Urothelium cell line (cell line): Measurements from ENCODE around the gene BCL7A.
"Not testable (repeated sequence)": the region's sequence is repeated elsewhere in the genome, so short reads cannot be mapped to it uniquely, and the experiment has no call there.

Source experiments
- DNase-seq: peaks from one replicate; pipeline ENCODE4 v3.0.0; 2011; ENCODE audit warnings: low spot score, mixed read lengths
- FAIRE-seq: peaks from 2 replicates; lab custom pipeline; 2011; peaks lifted over from hg19 to GRCh38; lab: Jason Lieb, UNC

Gene BCL7A

DNA sequence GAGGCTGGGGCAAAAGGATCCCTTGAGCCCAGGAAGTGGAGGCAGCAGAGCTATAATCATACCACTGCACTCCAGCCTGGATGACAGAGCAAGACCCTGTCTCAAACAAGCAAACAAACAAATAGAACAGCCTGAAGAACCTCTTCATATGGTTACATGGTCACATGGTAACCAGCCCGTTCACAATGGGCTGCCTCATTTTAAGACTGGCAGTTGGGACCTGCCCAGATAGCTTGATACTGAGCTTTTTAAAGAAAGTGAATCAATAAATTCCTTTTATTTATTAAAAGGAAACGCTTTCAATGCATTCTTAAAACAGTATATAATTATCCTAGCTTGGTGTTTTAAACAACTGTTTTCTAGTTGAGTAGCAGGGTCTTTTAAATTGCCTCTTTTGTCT, 67.4 kb downstream of the BCL7A start:
- DNase-seq (no peak), FAIRE-seq (no peak)

DNA sequence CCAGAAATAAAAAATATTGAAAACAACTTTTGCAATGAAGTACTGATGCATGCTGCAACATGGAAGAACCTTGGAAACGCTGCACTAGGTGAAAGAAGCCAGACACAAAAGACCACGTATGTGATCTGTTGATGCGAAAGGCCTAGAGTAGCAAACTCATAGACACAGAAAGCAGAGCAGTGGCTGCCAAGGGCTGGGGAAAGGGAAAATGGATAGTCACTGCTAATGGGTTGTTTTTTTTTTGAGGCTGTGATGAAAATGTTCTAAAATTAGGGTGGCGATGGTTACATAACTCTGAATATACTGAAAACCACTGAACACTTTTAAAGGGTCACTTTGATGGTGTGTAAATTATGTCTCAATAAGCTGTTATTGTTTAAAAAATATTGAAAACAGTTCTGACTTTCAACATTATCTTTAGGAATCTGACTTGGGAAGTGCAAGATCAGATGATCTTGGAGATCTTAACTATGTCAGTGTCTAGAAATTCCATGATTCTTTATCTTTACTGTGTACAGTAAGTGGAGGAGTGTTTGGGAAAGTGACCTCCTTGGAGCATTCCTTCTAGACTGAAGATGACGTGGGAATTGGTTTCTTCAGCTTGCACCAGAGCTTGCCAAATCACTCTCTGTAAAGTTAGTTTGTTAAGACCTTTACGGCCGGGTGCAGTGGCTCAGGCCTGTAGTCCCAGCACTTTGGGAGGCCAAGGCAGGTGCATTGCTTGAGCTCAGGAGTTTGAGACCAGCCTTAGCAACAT, 69.3 kb downstream of the BCL7A start:
- FAIRE-seq = no peak
- DNase-seq = no peak

DNA sequence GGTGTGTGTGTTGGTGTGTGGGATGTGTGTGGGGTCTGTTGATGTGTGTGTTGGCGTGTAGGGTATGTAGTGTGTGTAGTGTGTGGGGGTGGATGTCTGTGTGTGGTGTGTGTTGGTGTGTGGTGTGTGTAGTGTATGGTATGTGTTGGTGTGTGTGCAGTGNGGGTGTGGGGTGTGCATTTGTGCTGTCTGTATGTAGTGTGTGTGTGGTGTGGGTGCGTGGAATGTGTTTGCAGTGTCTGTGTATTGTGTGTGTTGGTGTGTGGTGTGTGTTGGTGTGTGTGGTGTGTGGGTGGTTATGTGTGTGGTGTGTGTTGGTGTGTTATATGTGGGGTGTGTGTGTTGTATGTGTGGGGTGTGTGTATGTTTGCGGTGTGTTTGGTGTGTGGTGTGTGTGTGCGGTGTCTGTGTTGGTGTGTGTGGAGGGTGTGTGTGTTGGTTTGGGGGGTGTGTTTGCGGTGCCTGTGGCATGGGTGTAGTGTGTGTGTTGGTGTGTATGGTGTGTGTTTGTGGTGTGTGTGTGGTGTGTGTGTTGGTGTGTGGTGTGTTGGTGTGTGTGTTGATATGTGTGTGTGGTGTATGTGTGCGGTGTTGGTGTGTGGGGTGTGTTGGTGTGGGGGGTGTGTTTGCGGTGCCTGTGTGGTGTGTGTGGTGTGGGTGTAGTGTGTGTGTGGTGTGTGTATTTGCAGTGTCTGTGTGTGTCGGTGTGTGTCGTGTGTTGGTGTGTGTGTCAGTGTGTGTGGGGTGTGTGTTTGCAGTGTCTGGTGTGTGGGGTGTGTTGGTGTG, 71.6 kb downstream of the BCL7A start:
- DNase-seq (no peak), FAIRE-seq (no peak)

DNA sequence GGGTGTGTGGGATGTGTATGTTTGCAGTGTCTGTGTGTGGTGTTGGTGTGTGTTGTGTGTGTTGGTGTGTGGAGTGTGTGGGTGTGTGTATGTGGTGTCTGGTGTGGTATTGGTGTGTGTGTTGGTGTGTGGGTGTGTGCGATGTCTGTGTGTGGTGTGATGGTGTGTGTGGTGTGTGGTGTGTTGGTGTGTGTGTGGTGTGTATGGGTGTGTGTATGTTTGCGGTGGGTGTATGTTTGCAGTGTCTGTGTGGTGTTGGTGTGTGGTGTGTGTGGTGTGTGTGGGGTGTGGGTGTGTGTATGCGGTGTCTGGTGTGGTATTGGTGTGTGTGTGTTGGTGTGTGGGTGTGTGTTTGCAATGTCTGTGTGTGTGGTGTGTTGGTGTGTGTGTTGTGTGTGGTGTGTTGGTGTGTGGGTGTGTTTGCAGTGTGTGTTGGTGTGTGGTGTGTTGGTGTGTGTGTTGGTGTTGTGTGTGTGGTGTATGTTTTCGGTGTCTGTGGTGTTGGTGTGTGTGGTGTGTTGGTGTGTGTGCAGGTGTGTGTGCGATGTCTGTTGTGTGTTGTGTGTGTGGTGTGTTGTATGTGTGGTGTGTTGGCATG, 72.6 kb downstream of the BCL7A start:
- FAIRE-seq (no peak), DNase-seq (no peak)

DNA sequence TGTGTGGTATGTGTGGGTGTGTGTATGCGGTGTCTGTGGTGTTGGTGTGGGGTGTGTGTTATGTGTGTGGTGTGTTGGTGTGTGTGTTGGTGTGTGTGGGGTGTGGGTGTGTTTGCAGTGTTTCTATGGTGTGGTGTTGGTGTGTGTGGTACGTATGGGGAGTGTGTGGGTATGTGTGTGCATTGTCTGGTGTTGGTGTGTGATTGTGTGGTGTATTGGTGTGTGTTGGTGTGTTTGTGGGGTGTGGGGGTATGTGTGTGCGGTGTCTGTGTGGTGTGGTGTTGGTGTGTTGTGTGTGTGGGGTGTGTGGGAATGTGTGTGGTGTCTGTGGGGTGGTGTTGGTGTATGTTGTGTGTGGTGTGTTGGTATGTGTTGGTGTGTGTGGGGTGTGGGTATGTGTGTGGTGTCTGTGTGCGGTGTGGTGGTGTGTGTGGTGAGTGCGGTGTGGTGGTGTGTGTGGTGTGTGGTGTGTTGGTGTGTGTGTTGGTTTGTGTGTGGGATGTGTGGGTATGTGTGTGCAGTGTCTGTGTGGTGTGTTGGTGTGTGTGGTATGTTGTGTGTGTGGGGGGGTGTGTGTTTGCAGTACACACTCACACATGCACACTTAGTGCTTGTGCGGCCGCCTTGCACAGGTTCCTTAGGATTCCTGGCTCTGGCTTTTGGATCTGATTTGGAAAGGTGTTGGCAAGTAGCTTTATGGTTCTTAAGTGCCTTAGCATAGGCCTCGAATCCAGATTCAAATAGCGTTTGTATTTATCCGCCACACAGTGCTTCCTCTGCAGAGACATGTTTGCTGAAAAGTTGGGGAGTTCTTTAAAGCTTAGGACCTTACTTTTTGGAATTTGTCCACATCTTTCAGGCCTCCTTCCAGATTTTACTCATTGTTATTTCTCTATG, 73.3 kb downstream of the BCL7A start:
- DNase-seq (no peak), FAIRE-seq (no peak)

DNA sequence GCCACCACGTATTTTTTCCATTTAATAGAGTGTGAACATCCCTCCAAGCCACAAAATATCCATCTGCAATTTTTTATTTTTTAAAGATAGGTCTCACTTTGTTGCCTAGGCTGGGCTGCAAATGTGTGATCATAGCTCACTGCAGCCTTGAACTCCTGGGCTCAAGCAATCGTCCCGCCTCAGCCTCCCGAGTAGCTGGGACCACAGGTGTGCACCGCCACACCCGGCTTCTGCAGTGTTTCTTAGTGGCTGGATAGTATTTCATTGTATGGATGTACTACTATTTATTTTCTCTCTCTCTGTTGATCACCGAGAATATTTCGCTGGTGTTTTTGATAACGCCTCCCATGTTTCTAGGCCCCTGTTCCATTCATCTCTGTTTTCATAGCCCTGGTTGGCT, 74.3 kb downstream of the BCL7A start:
- no peak for FAIRE-seq
- no peak for DNase-seq

DNA sequence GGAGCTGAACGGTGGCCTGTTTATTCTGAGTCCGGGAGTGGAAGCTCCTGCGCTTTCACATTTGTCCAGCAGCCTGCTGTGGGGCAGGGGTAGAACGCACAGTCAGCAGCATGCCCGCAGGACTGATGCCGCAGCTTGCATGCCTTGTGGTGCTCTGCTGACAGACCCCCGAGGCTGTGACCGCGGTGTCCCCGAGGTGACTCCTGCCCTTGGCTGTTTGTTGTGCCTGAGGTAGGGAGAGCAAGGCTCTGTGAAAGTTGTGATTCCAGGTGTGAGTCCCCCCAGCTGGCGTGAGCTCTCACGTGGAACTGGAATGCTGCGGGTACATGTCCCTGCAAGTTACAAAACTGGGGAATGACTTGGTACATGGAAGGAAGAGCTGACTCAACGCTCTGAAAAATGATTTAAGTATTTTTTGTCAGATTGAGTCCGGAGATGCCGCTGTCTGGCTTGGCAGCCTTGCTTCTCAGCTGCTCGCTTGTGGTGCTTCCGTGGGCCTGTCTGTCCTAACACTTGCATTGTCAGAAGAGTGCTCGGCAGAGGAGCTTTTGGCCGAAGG, 75.0 kb downstream of the BCL7A start:
- DNase-seq (no peak), FAIRE-seq (no peak)

DNA sequence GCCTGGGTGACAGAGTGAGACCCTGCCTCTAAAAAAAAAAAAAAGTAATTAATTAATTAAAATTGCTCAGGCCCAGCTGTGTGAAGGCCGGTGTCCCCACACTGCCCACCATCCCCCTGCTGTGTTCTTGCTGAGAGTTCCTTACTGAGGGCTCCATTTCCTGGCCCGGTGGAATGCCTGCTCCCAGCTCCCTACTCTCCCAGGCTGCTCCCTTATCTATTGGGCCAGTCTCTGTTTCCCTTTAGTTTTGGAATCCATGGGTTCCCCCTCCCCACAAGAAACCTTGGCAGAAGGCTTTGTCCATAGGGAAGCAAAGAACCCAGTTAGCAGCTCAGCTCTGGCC, 75.9 kb downstream of the BCL7A start:
- no peak for DNase-seq
- FAIRE-seq = no peak

DNA sequence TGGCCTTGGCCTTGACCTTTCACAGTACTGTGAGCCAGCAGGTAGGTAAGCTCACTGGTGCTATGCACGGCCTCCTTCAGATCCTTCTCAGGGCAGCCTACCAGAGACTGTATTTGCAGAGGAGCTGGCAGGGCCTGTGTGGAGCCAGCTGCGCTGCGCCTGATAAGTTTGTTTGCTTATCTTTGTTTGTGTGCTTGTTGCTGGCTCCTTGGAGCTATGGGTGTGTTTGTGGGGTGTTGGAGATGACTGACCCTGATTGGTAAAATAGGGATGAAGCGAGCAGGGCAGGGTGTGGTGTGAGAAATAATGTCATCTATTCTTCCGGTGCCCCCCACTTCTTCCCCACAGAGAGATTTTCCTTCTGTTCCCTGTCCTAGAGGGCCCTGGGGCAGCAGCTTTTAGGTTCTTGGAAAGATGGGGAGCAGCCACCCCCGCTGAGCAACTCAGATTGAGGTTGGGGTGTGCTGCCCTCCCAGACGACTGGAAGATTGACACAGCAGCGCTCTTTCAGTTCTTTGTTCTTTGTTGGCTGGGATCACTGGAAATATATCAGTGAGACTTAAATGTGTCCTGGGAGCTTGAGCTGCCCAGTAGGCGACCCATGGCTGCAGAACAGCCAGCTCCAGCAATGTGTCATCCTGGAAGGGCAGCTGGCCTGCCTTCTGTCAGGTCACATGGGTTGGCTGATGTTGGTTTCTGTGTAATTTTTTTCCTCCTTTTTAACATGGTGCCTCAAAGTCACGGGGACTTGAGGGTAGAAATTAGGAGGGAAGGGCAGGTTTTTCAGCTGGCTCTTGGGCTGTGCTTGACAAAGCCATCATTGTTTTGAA, 76.5 kb downstream of the BCL7A start:
- FAIRE-seq (no peak), DNase-seq (no peak)

DNA sequence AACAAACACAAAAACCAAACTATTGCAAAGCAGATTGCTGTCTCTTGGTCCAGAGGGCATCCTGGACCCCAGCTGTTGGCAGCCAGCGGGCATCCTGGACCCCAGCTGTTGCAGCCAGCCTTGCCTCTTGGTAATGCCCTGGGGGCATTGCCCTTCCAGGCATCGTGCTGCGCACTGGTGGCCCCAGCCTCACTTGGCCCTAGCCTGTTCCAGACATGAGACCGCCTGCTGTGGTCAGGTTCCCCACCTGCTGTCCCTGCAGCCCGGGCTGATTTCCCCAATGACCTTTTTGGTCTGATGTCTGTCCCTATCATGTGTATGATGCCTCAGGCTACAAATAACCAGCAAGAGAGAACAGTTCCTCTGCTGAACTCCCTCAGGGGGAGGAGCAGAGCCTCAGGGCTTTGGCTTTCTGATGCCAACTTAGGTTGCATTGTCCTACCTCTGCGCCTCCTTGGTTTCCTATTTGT, 77.6 kb downstream of the BCL7A start:
- FAIRE-seq = no peak
- no peak for DNase-seq

DNA sequence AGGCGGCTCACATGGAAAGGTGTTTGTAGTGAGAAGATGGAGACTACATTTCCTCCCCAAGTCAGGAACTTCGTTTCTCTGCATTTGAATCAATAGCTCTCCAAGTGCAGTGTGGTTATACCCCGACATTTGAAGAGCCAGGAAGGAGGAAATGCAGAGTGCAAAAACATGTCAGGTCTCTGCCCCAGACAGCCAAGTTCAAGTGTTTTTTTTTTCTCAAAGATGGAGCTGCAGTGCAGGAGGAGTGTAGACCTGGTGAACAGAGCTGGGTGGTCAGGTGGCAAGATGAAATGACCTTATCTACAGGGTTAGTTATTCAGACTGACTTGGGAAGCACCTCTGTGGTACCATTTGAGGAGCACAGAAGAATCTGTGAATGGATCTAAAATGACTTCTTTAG, 78.2 kb downstream of the BCL7A start:
- FAIRE-seq = no peak
- no peak for DNase-seq

DNA sequence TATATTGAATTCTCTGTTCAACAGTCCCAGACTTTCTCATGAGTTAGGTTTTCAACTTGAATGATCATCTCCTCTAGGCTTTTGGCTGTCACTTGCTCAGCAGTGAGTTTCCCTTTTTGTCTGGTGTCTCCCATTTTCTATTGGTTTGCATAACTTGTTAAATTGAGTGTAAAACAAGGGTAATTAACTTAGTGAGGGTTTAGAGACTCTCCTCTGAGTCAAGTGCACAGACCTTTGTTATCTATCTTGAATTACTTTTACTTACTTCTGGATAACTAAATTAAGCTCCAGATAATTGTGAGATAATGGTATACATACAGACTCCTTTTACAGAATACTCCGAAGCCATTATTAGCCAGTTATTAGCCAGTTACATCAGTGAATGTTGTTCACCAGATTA, 78.9 kb downstream of the BCL7A start:
- no peak for DNase-seq
- no peak for FAIRE-seq

DNA sequence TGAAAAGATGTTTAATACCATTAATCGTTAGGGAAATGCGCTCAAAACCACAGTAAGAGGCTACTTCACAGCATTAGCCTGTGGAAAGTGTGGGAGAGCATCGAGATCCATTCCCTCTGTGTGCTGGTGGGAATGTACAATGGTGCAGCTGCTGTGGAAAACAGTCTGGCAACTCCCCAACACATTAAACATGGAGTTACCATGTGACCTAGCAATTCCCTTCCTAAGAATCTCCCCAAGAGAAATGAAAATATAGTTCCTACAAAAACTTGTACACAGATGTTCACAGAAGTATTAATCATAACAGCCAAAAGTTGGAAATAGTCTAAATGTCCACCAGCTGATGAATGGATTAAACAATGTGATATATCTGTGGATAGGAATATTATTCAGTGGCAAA, 80.6 kb downstream of the BCL7A start:
- DNase-seq (no peak), FAIRE-seq (no peak)

DNA sequence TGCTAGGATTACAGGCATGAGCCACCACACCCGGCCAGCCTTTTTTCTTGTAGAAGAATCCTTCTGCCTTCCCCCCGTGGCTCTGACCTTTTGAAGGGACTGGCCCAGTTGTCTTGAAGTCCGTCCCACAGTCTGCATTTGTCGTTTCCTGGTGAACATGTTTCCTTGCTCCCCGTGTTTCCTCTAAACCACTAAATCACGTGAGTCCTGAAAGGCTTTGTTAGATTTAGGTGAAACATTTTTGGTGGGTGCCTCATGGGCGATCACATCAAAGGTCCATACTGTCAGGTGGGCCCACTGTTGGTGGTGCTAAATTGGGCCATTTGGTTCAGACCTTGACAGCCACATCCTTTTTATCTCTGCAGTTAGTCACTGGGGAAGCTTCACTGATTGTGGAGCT, 83.2 kb downstream of the BCL7A start:
- FAIRE-seq = no peak

DNA sequence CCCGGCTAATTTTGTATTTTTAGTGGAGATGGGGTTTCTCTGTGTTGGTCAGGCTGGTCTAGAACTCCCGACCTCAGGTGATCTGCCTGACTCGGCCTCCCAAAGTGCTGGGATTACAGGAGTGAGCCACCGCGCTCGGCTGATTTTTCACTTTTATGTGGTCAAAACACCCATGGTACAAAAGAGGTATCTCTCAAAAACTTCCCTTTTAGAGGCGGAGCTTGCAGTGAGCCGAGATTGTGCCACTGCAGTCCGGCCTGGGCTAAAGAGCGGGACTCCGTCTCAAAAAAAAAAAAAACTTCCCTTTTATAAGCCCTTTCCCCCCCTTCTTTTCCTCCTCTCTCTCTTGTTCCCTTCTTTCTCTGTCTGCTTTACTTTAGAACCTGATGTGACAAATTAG, 83.8 kb downstream of the BCL7A start:
- not testable (repeated sequence) for FAIRE-seq, DNase-seq

More for the DNA sequence above, 83.2 kb downstream of the BCL7A start:
- no peak for DNase-seq

DNA sequence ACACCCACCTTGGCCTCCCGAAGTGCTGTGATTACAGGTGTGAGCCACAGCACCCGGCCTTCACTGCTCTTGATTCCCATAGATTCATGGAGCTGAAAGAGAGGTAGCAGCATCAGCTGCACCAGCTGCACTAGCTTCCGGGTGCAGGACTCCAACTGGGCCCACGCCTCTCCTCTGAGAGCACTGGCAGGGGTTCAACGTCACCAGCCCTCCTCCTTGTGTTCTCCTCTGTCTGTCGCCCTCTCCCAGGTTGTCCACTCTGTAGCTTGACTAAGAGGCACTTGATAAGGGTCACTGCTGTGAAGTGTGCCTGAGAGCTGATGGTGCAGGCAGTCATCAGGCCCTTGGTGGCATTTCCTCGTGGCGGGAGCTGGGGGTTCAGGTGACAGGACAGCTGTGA, 85.2 kb downstream of the BCL7A start:
- DNase-seq (no peak), FAIRE-seq (no peak)

DNA sequence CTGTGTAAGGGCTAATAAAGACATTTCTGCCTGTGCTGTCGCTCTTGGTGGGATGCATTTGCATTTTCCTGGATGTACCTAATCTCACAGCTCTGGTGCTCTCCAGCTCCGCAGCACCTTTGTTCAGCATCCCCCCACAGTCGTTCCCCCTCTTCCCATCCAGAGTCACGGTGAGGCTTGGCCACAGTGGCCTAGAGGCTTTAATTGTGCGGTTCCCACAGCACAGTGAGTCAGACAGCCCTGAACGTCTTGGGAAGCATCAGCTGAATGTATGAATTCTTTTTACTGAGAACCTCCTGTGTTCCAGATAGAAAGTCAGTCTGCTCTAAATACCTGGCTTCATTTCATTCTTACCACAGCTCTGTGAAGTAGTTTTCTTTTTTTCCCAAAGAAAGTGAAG, 85.6 kb downstream of the BCL7A start:
- DNase-seq = no peak
- FAIRE-seq = no peak

DNA sequence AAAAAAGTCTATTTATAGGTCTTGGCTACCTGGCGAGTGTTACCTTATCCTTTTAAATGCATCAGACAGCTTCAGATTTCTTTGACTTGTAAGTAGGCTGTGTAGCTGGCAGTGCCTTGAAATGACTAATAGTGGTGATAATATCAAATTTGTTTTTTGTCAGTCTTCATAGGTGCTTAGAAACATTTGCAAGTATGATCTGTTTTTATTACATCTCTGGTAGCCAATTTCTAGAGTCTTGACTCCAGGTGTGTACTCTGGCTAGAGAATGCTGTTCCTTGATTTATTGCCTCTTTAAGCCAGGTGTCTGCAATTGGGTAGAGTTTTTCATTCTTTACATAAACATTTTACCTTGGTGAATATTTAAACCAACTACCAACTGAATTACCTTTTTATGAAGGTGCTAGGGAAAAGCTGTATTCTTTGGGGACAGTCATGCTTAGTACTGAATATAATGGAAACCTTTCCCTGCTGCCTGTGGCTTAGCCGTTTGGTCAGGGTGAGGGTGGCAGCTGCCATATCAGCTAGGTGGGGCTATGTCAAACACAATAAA, 89.5 kb downstream of the BCL7A start:
- FAIRE-seq = no peak
- no peak for DNase-seq
